ENCODE results near the gene CNKSR1.

CNKSR1 gene

GRCh38 chr1:26171084-26172072, 5.9 kb upstream of the CNKSR1 start, which contains the start of gene ZNF593OS:
Gene ZNF593OS (minus strand): TSS chr1:26171832. CDS start chr1:26171661, 171 bp downstream.
- TF ChIP-seq ZFP3 (CRISPR knock-in tag; IDR thresholded peaks at IDR 0.05): no peak
- TF ChIP-seq CSRNP3 (CRISPR knock-in tag; IDR thresholded peaks at IDR 0.05): no peak
- no peak for TF ChIP-seq RARB (CRISPR knock-in tag; IDR thresholded peaks at IDR 0.05)
- no peak for TF ChIP-seq PATZ1 (CRISPR knock-in tag; IDR thresholded peaks at IDR 0.05; ENCODE audit: borderline replicate concordance)
- TF ChIP-seq OSR1 (CRISPR knock-in tag; IDR thresholded peaks at IDR 0.05): no peak
- no peak for TF ChIP-seq GLIS3 (CRISPR knock-in tag; IDR thresholded peaks at IDR 0.05)
- no peak for TF ChIP-seq SNAI2 (CRISPR knock-in tag; IDR thresholded peaks at IDR 0.05)
- no peak for TF ChIP-seq POU6F1 (CRISPR knock-in tag; IDR thresholded peaks at IDR 0.05; ENCODE audit: borderline replicate concordance, low read depth)
- TF ChIP-seq PPARA (CRISPR knock-in tag; IDR thresholded peaks at IDR 0.05; ENCODE audit: borderline replicate concordance): no peak
- no peak for TF ChIP-seq ISL1 (CRISPR knock-in tag; IDR thresholded peaks at IDR 0.05)
- TF ChIP-seq ZFP30 (CRISPR knock-in tag; IDR thresholded peaks at IDR 0.05): no peak
- TF ChIP-seq ZNF565 (CRISPR knock-in tag; conservative IDR thresholded peaks at IDR 0.05; ENCODE audit: low read depth): no peak
- no peak for ATAC-seq

- TF ChIP-seq PPARA (CRISPR knock-in tag; IDR thresholded peaks at IDR 0.05; ENCODE audit: borderline replicate concordance): no peak
- no peak for TF ChIP-seq ISL1 (CRISPR knock-in tag; IDR thresholded peaks at IDR 0.05)
- no peak for TF ChIP-seq PATZ1 (CRISPR knock-in tag; IDR thresholded peaks at IDR 0.05; ENCODE audit: borderline replicate concordance)
- TF ChIP-seq SNAI2 (CRISPR knock-in tag; IDR thresholded peaks at IDR 0.05): no peak
- no peak for TF ChIP-seq TOX (CRISPR knock-in tag; IDR thresholded peaks at IDR 0.05; ENCODE audit: borderline replicate concordance)
- TF ChIP-seq OSR1 (CRISPR knock-in tag; IDR thresholded peaks at IDR 0.05): no peak
- no peak for TF ChIP-seq POU6F1 (CRISPR knock-in tag; IDR thresholded peaks at IDR 0.05; ENCODE audit: borderline replicate concordance, low read depth)
- TF ChIP-seq CSRNP3 (CRISPR knock-in tag; IDR thresholded peaks at IDR 0.05): no peak
- no peak for TF ChIP-seq RARB (CRISPR knock-in tag; IDR thresholded peaks at IDR 0.05)
- TF ChIP-seq ESRRG (CRISPR knock-in tag; IDR thresholded peaks at IDR 0.05): no peak
- TF ChIP-seq BACH2 (CRISPR knock-in tag; IDR thresholded peaks at IDR 0.05; ENCODE audit: borderline replicate concordance): no peak
- TF ChIP-seq TCF4 (CRISPR knock-in tag; IDR thresholded peaks at IDR 0.05; ENCODE audit: borderline replicate concordance): no peak
- TF ChIP-seq ZC3H10 (CRISPR knock-in tag; IDR thresholded peaks at IDR 0.05): no peak
- TF ChIP-seq ZNF565 (CRISPR knock-in tag; conservative IDR thresholded peaks at IDR 0.05; ENCODE audit: low read depth): no peak
- TF ChIP-seq ZNF70 (CRISPR knock-in tag; IDR thresholded peaks at IDR 0.05): no peak
- TF ChIP-seq ZFP3 (CRISPR knock-in tag; IDR thresholded peaks at IDR 0.05): no peak
- TF ChIP-seq GLIS3 (CRISPR knock-in tag; IDR thresholded peaks at IDR 0.05): no peak
- TF ChIP-seq ZFP30 (CRISPR knock-in tag; IDR thresholded peaks at IDR 0.05): no peak
- ATAC-seq: no peak
Observed at GRCh38 chr1:26175346-26175745, 1.9 kb upstream of the CNKSR1 start.

Data from SK-N-SH treated with all-trans-retinoic acid at 6 μM for 48 hours (cell line).